PC-9 (cell line): ENCODE results near the gene PDE4D. TPM values are rescaled to one million over a fixed set of nuclear protein-coding genes. Genes with fewer than 3 reads are reported as not detected.

Source experiments
- BruUV-seq: library from RNA; stranded (reverse); fragments of 400-500 nt; replicated peaks from 2 replicates; lab custom pipeline; 2021; lab: Mats Ljungman, UMichigan
- CTCF ChIA-PET: fragments of 300-600 bp; sonication (Branson Sonifier 250); formaldehyde crosslinking; loops from one replicate; lab custom pipeline; 2022; ENCODE audit warnings: antibody characterized with exemption; lab: Charles Lee
- POLR2A ChIA-PET: fragments of 300-600 bp; sonication (Branson Sonifier 250); formaldehyde crosslinking; loops from one replicate; lab custom pipeline; 2022; ENCODE audit warnings: antibody characterized with exemption; ENCODE audit not compliant: unreplicated experiment; lab: Charles Lee
- DNase-seq, 2 experiments: peaks; one replicate each; pipeline versions ENCODE4 v3.0.0 to v3.0.0-alpha.2; 2015 to 2022; ENCODE audit warnings: mixed read lengths in 1 of 2
- H2AFZ ChIP-seq: fragments of 200-600 bp; sonication (generic); 2 replicates; pipeline ENCODE4 v1.8.1; 2017; ENCODE audit warnings: antibody characterized with exemption
- H3F3A ChIP-seq: fragments of 200-600 bp; sonication (generic); 2 replicates; pipeline ENCODE4 v1.8.1; 2017; ENCODE audit warnings: antibody characterized with exemption, mild to moderate bottlenecking, low read depth; ENCODE audit not compliant: insufficient read depth
- H3K27ac ChIP-seq: fragments of 200-600 bp; sonication (generic); 2 replicates; pipeline ENCODE4 v1.6.1; 2016; ENCODE audit warnings: mixed run types
- H3K27me3 ChIP-seq: fragments of 200-600 bp; sonication (generic); 2 replicates; pipeline ENCODE4 v1.6.1; 2016; ENCODE audit warnings: low read depth, mixed run types; ENCODE audit not compliant: insufficient read depth
- H3K36me3 ChIP-seq: fragments of 200-600 bp; sonication (generic); 2 replicates; pipeline ENCODE4 v1.6.1; 2016; ENCODE audit warnings: low read depth, mixed run types
- H3K4me1 ChIP-seq: fragments of 200-600 bp; sonication (generic); replicated peaks from 2 replicates; pipeline ENCODE4 v1.6.1; 2016; ENCODE audit warnings: mixed run types; ENCODE audit not compliant: insufficient read depth
- H3K4me2 ChIP-seq: fragments of 200-600 bp; sonication (generic); 2 replicates; pipeline ENCODE4 v1.6.1; 2017; ENCODE audit warnings: mixed run types
- H3K4me3 ChIP-seq: fragments of 200-600 bp; sonication (generic); 2 replicates; pipeline ENCODE4 v1.6.1; 2016; ENCODE audit warnings: mixed run types
- H3K79me2 ChIP-seq: fragments of 200-600 bp; sonication (generic); 2 replicates; pipeline ENCODE4 v1.6.1; 2017; ENCODE audit warnings: low read depth, mixed run types
- H3K9me2 ChIP-seq: fragments of 200-600 bp; sonication (generic); 2 replicates; pipeline ENCODE4 v1.8.1; 2017; ENCODE audit warnings: mild to moderate bottlenecking; ENCODE audit not compliant: insufficient read depth
- H3K9me3 ChIP-seq: fragments of 200-600 bp; sonication (generic); 2 replicates; pipeline ENCODE4 v1.8.1; 2016; ENCODE audit warnings: low read depth; ENCODE audit not compliant: insufficient read depth
- H4K20me1 ChIP-seq: fragments of 200-600 bp; sonication (generic); 2 replicates; pipeline ENCODE4 v1.8.1; 2017; ENCODE audit not compliant: insufficient read depth
- CTCF ChIP-seq: fragments of 200-600 bp; sonication (generic); conservative IDR thresholded peaks from 2 replicates; pipeline ENCODE4 v1.6.1; 2017; ENCODE audit warnings: mixed run types, antibody characterized with exemption, mild to moderate bottlenecking, moderate library complexity
- EZH2 ChIP-seq: fragments of 200-600 bp; sonication (generic); IDR thresholded peaks from 2 replicates; pipeline ENCODE4 v1.8.0; 2017; ENCODE audit warnings: antibody characterized with exemption, low read depth
- intact Hi-C: fragments of 100-400 bp; cut with micrococcal nuclease; formaldehyde crosslinking; loops from one replicate; pipeline ENCODE4 v1.10.0; 2022; ENCODE audit not compliant: unreplicated experiment
- total RNA-seq: library from RNA; stranded (reverse); gene quantifications from 2 replicates; pipeline ENCODE4 v1.2.3, GENCODE V29; 2021

Gene PDE4D
- total RNA-seq, 1 experiment from 2014 or later: 9.8 TPM

- POLR2A ChIA-PET: no interaction called here
- CTCF ChIA-PET: no interaction called here
- H3K27ac ChIP-seq: no peak overlapping the region
- no peaks in the 10 kb centered on the region for H3K36me3 ChIP-seq
- no peak overlapping the region for H3K4me2 ChIP-seq
- no peaks in the 10 kb centered on the region for H4K20me1 ChIP-seq
- no peaks in the 10 kb centered on the region for H3K27me3 ChIP-seq
- H2AFZ ChIP-seq: no peak overlapping the region
- DNase-seq: no peak
- no peak overlapping the region for H3K4me3 ChIP-seq
- H3K9me3 ChIP-seq: no peaks in the 10 kb centered on the region; the same call in 1 of the 2 replicates
- TF ChIP-seq CTCF: no peak
- TF ChIP-seq EZH2: no peak
- no peaks in the 10 kb centered on the region for H3F3A ChIP-seq
- H3K4me1 ChIP-seq: no peaks in the 10 kb centered on the region
- intact Hi-C loops: no loop called here
- BruUV-seq: no TSS peak
- no peaks in the 10 kb centered on the region for H3K79me2 ChIP-seq
- no peaks in the 10 kb centered on the region for H3K9me2 ChIP-seq
These were observed 900.1 kb downstream of the PDE4D start for GRCh38 chr5:58993461-58993860.

- no peak for TF ChIP-seq EZH2
- TF ChIP-seq CTCF: no peak
- Histone ChIP-seq H2AFZ (no peak overlapping the region), H3K36me3 (no peaks in the 10 kb centered on the region), H3K4me2 (no peak overlapping the region), H3K4me1 (no peaks in the 10 kb centered on the region), H3K79me2 (no peaks in the 10 kb centered on the region), H3K27ac (no peak overlapping the region), H3K9me3 (no peaks in the 10 kb centered on the region; the same call in 1 of the 2 replicates), H3K9me2 (no peaks in the 10 kb centered on the region), H3K4me3 (no peak overlapping the region), H4K20me1 (no peaks in the 10 kb centered on the region), H3F3A (no peaks in the 10 kb centered on the region), H3K27me3 (no peaks in the 10 kb centered on the region)
- no TSS peak for BruUV-seq
- ChIA-PET CTCF (no interaction called here), POLR2A (no interaction called here)
- intact Hi-C loops: no loop called here
- DNase-seq: no peak
These were observed 904.6 kb downstream of the PDE4D start for GRCh38 chr5:58988938-58989337.

GRCh38 chr5:58987193-58987592 is 906.3 kb downstream of the PDE4D start:
- ChIA-PET POLR2A (no interaction called here), CTCF (no interaction called here)
- Histone ChIP-seq H3K9me2 (no peaks in the 10 kb centered on the region), H3K4me1 (no peaks in the 10 kb centered on the region), H3K27me3 (no peaks in the 10 kb centered on the region), H3K36me3 (no peaks in the 10 kb centered on the region), H3F3A (no peaks in the 10 kb centered on the region), H3K4me2 (no peak overlapping the region), H2AFZ (no peak overlapping the region), H3K79me2 (no peaks in the 10 kb centered on the region), H4K20me1 (no peaks in the 10 kb centered on the region), H3K4me3 (no peak overlapping the region), H3K27ac (no peak overlapping the region), H3K9me3 (no peaks in the 10 kb centered on the region; the same call in 1 of the 2 replicates)
- no TSS peak for BruUV-seq
- DNase-seq: no peak
- intact Hi-C loops: no loop called here
- no peak for TF ChIP-seq CTCF
- TF ChIP-seq EZH2: no peak
